HEK293 (cell line): ENCODE measurements around the gene FANCE.
"Not testable (repeated sequence)": the region's sequence is repeated elsewhere in the genome, so short reads cannot be mapped to it uniquely, and the experiment has no call there.

Experiments used
- CTCF ChIA-PET: fragments of 350-600 bp; formaldehyde crosslinking; extraction: SDS; loops from one replicate; lab custom pipeline; 2021; ENCODE audit warnings: antibody characterized with exemption; lab: Yijun Ruan, JAX
- POLR2A ChIA-PET: fragments of 300-600 bp; formaldehyde crosslinking; extraction: SDS; loops from one replicate; lab custom pipeline; 2020; ENCODE audit warnings: antibody characterized with exemption, inconsistent platforms; lab: Yijun Ruan, JAX
- H3K27ac ChIP-seq: fragments of 200-500 bp; sonication (Bioruptor generic); 2 replicates; pipeline ENCODE4 v1.5.1; 2014; ENCODE audit warnings: low read depth, low read length, control low read depth, inconsistent platforms; ENCODE audit errors: extremely low read depth
- H3K36me3 ChIP-seq, 2 experiments: fragments of 200-500 bp in 1 of 2; sonication (Bioruptor generic) in 1 of 2; 1 replicate in 1 of 2; 2 replicates in 1 of 2; pipeline ENCODE4 v1.5.1; 2014 to 2017; ENCODE audit warnings: inconsistent platforms in 2 of 2, low read length in 2 of 2; ENCODE audit not compliant: control insufficient read depth in 2 of 2, insufficient read depth in 1 of 2
- H3K4me1 ChIP-seq: fragments of 200-500 bp; sonication (Bioruptor generic); 2 replicates; pipeline ENCODE4 v1.5.1; 2014; ENCODE audit warnings: mild to moderate bottlenecking, low read length, inconsistent platforms; ENCODE audit not compliant: control insufficient read depth, insufficient read depth
- H3K4me3 ChIP-seq: 2 replicates; pipeline ENCODE4 v1.5.1; 2011; ENCODE audit warnings: low read depth, mild to moderate bottlenecking, control low read depth, low read length, moderate library complexity
- H3K9me3 ChIP-seq: fragments of 200-500 bp; sonication (Bioruptor generic); 2 replicates; pipeline ENCODE4 v1.5.1; 2014; ENCODE audit warnings: low read depth, low read length, inconsistent platforms; ENCODE audit not compliant: control insufficient read depth, insufficient read depth
- FEZF1 ChIP-seq: fragments of 450-650 bp; formaldehyde crosslinking; IDR thresholded peaks from 2 replicates; pipeline ENCODE4 v1.5.1; 2016; ENCODE audit warnings: missing biosample characterization, missing genetic modification characterization
- ZIC2 ChIP-seq: fragments of 450-650 bp; formaldehyde crosslinking; IDR thresholded peaks from 2 replicates; pipeline ENCODE4 v1.5.1; 2016; ENCODE audit warnings: missing biosample characterization, missing genetic modification characterization
- ZNF121 ChIP-seq: fragments of 450-650 bp; formaldehyde crosslinking; IDR thresholded peaks from 2 replicates; pipeline ENCODE4 v1.5.1; 2016; ENCODE audit warnings: missing biosample characterization, missing genetic modification characterization
- ZNF324 ChIP-seq: fragments of 450-650 bp; formaldehyde crosslinking; IDR thresholded peaks from 2 replicates; pipeline ENCODE4 v1.5.1; 2016; ENCODE audit warnings: missing biosample characterization, missing genetic modification characterization
- ZNF362 ChIP-seq: fragments of 450-650 bp; formaldehyde crosslinking; IDR thresholded peaks from 2 replicates; pipeline ENCODE4 v1.5.1; 2016; ENCODE audit warnings: missing biosample characterization, missing genetic modification characterization
- ZNF549 ChIP-seq: fragments of 450-650 bp; IDR thresholded peaks from 2 replicates; pipeline ENCODE4 v1.5.1; 2018; ENCODE audit warnings: missing biosample characterization, missing genetic modification characterization, mild to moderate bottlenecking, inconsistent platforms, moderate library complexity
- ZNF600 ChIP-seq: fragments of 450-650 bp; formaldehyde crosslinking; IDR thresholded peaks from 2 replicates; pipeline ENCODE4 v1.5.1; 2016; ENCODE audit warnings: missing biosample characterization, missing genetic modification characterization
- ZNF664 ChIP-seq: fragments of 450-650 bp; formaldehyde crosslinking; IDR thresholded peaks from 2 replicates; pipeline ENCODE4 v1.5.1; 2016; ENCODE audit warnings: missing biosample characterization, missing genetic modification characterization

Gene FANCE

GRCh38 chr6:35514587-35514986, 62.4 kb downstream of the FANCE start:
- POLR2A ChIA-PET, result interaction anchor here (0.7 to 1.0 kb wide), 2 partner anchors 171 to 393 kb away, joined by 4 to 5 read pairs; no protein-coding TSS in a partner anchor
- H3K27ac ChIP-seq, result no peak overlapping the region
- TF ChIP-seq ZNF362 (tag by site-specific recombination) (no peak), ZNF549 (tag by site-specific recombination) (no peak), ZIC2 (tag by site-specific recombination) (no peak), ZNF600 (tag by site-specific recombination) (no peak), ZNF324 (tag by site-specific recombination) (no peak), ZNF121 (tag by site-specific recombination) (0 out of 2 replicates have a peak, but pooled peaks have one; percentile 11), ZNF664 (tag by site-specific recombination) (peak; percentile 86), FEZF1 (no peak)
- no peaks in the 10 kb centered on the region for H3K9me3 ChIP-seq
- no peaks in the 10 kb centered on the region for H3K36me3 ChIP-seq
- H3K4me3 ChIP-seq, result no peak overlapping the region
- H3K4me1 ChIP-seq, result no peaks in the 10 kb centered on the region
- CTCF ChIA-PET, result interaction anchor here (0.9 to 1.9 kb wide), 2 partner anchors 9 to 67 kb away, joined by 4 to 11 read pairs; no protein-coding TSS in a partner anchor

GRCh38 chr6:35515939-35516338, 63.8 kb downstream of the FANCE start:
- CTCF ChIA-PET, result interaction anchor here (0.6 to 1.0 kb wide), 2 partner anchors 12 to 21 kb away, joined by 4 to 7 read pairs; no protein-coding TSS in a partner anchor
- not testable (repeated sequence) for H3K4me3 ChIP-seq, H3K4me1 ChIP-seq, H3K9me3 ChIP-seq, H3K36me3 ChIP-seq, H3K27ac ChIP-seq
- POLR2A ChIA-PET, result interaction anchor here (1.2 kb wide), 1 partner anchor 42 kb away, joined by 3 read pairs; no protein-coding TSS in a partner anchor
